Loucy (cell line): ENCODE data around the gene GGA3.

Experiments
- CTCF ChIP-seq: fragments of 200-600 bp; sonication (generic); conservative IDR thresholded peaks from 2 replicates; pipeline ENCODE4 v1.5.1; 2014; ENCODE audit warnings: mild to moderate bottlenecking, antibody characterized with exemption, low read length
- EZH2phosphoT487 ChIP-seq: fragments of 200-600 bp; IDR thresholded peaks from 2 replicates; pipeline ENCODE4 v1.6.1; 2018; ENCODE audit warnings: antibody characterized with exemption, mild to moderate bottlenecking, moderate library complexity, borderline replicate concordance

- TF ChIP-seq CTCF (no peak), EZH2phosphoT487 (no peak)
Measured at GRCh38 chr17:75272848-75273184, 11.4 kb upstream of the GGA3 start.
